DND-41 (cell line): ENCODE data around the gene SLC43A1.

ENCODE experiments used
- ATAC-seq: fragments of 200-7000 bp; cut with Tn5 transposase; 3 replicates; pipeline ENCODE4 v1.9.1; 2021; ENCODE audit warnings: low read depth; ENCODE audit not compliant: insufficient read depth
- DNase-seq: peaks from one replicate; pipeline ENCODE4 v3.0.0-alpha.2; 2020
- H2AFZ ChIP-seq: 2 replicates; pipeline ENCODE4 v1.6.0; 2012; ENCODE audit warnings: low read depth, low read length
- H3K27ac ChIP-seq: 2 replicates; pipeline ENCODE4 v1.5.1; 2012; ENCODE audit warnings: low read length, inconsistent platforms
- H3K27me3 ChIP-seq: fragments of 200-600 bp; sonication (generic); 2 replicates; pipeline ENCODE4 v1.6.0; 2012; ENCODE audit warnings: low read length, mild to moderate bottlenecking, inconsistent platforms; ENCODE audit not compliant: insufficient read depth, poor library complexity
- H3K36me3 ChIP-seq: 2 replicates; pipeline ENCODE4 v1.5.1; 2012; ENCODE audit warnings: low read length, inconsistent platforms; ENCODE audit not compliant: insufficient read depth
- H3K4me1 ChIP-seq: 2 replicates; pipeline ENCODE4 v1.5.1; 2012; ENCODE audit warnings: mild to moderate bottlenecking, low read length; ENCODE audit not compliant: insufficient read depth
- H3K4me2 ChIP-seq: 2 replicates; pipeline ENCODE4 v1.6.0; 2012; ENCODE audit warnings: mild to moderate bottlenecking, moderate library complexity, low read length, inconsistent platforms; ENCODE audit not compliant: insufficient read depth
- H3K4me3 ChIP-seq, 2 experiments: fragments of 200-600 bp in 1 of 2; shearing (Covaris generic) in 1 of 2; 2 replicates each; pipeline ENCODE4 v1.5.1; 2012 to 2016; ENCODE audit warnings: inconsistent platforms in 2 of 2, low read length in 2 of 2, mild to moderate bottlenecking in 2 of 2, low read depth in 1 of 2, moderate library complexity in 1 of 2
- H3K79me2 ChIP-seq: 2 replicates; pipeline ENCODE4 v1.6.0; 2012; ENCODE audit warnings: low read length, inconsistent platforms; ENCODE audit not compliant: insufficient read depth
- H3K9ac ChIP-seq: 2 replicates; pipeline ENCODE4 v1.6.0; 2012; ENCODE audit warnings: low read depth, mild to moderate bottlenecking, inconsistent platforms, low read length, moderate library complexity
- H3K9me3 ChIP-seq: 2 replicates; pipeline ENCODE4 v1.5.1; 2012; ENCODE audit warnings: low read length, moderate library complexity, mild to moderate bottlenecking, inconsistent platforms; ENCODE audit not compliant: insufficient read depth, severe bottlenecking
- H4K20me1 ChIP-seq: 2 replicates; pipeline ENCODE4 v1.6.0; 2012; ENCODE audit warnings: low read length; ENCODE audit not compliant: insufficient read depth
- CTCF ChIP-seq: IDR thresholded peaks from 2 replicates; pipeline ENCODE4 v1.5.1; 2012; ENCODE audit warnings: borderline replicate concordance, low read length, moderate library complexity, mild to moderate bottlenecking; ENCODE audit not compliant: poor library complexity, severe bottlenecking; ENCODE audit errors: extremely low read depth
- EZH2 ChIP-seq: IDR thresholded peaks from 3 replicates; pipeline ENCODE4 v1.6.1; 2012; ENCODE audit warnings: borderline replicate concordance, low read depth, mild to moderate bottlenecking, moderate library complexity, low read length, inconsistent platforms; ENCODE audit not compliant: severe bottlenecking

Gene SLC43A1

GRCh38 chr11:57490456-57491248, 24.9 kb downstream of the SLC43A1 start:
- Histone ChIP-seq H3K9me3 (no peaks in the 10 kb centered on the region), H2AFZ (no peak overlapping the region), H3K4me1 (peaks cover 8% of the 10 kb centered on the region), H3K4me2 (no peak overlapping the region), H4K20me1 (no peaks in the 10 kb centered on the region), H3K4me3 (no peak overlapping the region), H3K36me3 (peaks cover 8% of the 10 kb centered on the region; the same call in 1 of the 2 replicates), H3K27me3 (no peaks in the 10 kb centered on the region), H3K79me2 (no peaks in the 10 kb centered on the region), H3K9ac (no peak overlapping the region), H3K27ac (no peak overlapping the region)
- TF ChIP-seq CTCF, result no peak
- no peak for TF ChIP-seq EZH2
- ATAC-seq (no peak), DNase-seq (no peak)

DNA sequence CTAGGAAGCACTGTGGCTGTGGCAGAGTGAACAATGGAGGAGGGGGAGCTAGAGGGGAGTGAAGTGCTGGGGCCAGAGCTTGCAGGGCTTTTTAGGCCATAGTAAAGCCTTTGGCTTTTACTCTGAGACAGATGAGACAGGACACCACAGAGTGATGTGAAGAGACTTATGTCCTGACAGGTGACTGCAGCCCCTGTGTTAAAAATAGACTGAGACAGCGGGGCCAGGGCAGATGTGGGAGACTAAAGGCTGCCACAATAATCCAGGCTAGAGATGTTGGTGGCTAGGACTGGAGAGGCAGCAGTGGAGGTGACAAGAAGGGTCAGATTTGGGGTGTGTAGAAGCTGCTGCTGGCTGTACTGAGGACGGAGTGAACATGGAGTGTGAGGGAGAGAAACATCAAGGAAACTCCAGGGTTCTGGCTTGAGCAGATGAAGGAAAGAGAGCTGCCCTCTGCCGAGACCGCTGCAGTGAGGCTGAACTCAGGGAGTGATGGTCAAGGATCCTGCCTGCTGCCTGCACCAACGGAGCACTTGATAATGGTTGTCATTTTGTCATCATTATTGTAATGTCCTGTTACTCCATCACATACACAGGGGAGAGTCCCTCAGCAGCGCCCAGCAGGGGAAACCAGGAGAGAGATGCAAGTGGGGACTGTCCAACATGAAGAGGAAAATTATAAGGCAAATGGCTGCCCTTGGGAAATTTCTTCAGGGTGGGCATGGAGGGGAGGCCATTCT, 27.4 kb downstream of the SLC43A1 start:
- H3K27me3 ChIP-seq, result no peaks in the 10 kb centered on the region
- no peak overlapping the region for H3K9ac ChIP-seq
- no peak overlapping the region for H3K27ac ChIP-seq
- H3K4me2 ChIP-seq, result no peak overlapping the region
- H3K36me3 ChIP-seq, result peaks cover 8% of the 10 kb centered on the region; the same call in 1 of the 2 replicates
- peaks cover 5% of the 10 kb centered on the region for H3K4me1 ChIP-seq
- H3K9me3 ChIP-seq, result no peaks in the 10 kb centered on the region
- H2AFZ ChIP-seq, result no peak overlapping the region
- no peaks in the 10 kb centered on the region for H4K20me1 ChIP-seq
- no peak for ATAC-seq
- TF ChIP-seq CTCF (no peak), EZH2 (no peak)
- no peaks in the 10 kb centered on the region for H3K79me2 ChIP-seq
- DNase-seq, result no peak
- H3K4me3 ChIP-seq, result no peak overlapping the region

DNA sequence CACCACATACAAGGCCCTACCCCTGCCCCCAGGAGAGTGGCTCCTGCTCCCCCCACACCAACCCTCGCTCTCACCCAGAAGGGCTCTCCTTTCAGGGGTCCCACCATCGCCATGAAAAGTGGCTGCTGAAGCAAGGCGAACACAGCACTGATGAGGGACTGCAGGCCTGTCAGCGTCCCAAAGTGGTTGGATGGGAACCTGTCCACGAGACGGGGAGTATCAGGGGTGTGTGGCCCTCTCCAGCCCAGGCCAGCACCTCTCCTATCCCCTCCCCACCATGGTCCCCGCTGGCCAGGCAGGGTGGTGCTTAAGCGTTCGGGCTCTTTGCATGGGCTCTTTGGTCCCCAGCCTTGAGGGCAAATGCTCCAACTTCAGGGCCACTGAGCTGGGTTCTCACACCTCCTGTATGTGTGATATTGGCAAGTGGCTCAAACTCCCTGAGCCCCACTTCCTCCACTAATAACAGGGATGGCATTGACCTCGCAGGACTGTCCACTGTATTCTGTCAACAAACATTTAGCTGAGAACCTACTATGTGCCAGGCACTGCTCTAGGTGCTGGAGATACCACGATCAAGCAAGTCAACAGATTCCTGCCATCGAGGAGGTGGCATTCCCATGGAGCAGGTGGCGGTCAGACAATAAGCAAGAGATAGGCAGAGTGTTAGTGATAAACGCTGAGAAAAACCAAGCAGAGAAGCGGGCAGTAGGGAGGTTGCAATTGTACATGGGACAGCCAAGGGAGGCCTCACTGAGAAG, 28.3 kb downstream of the SLC43A1 start:
- Histone ChIP-seq H3K9ac (no peak overlapping the region), H3K79me2 (no peaks in the 10 kb centered on the region), H3K4me3 (no peak overlapping the region), H3K27ac (no peak overlapping the region), H3K9me3 (no peaks in the 10 kb centered on the region), H3K27me3 (no peaks in the 10 kb centered on the region), H3K4me1 (peaks cover 12% of the 10 kb centered on the region), H2AFZ (no peak overlapping the region), H3K36me3 (peaks cover 8% of the 10 kb centered on the region; the same call in 1 of the 2 replicates), H3K4me2 (no peak overlapping the region), H4K20me1 (no peaks in the 10 kb centered on the region)
- ATAC-seq (no peak), DNase-seq (no peak)
- TF ChIP-seq CTCF (no peak), EZH2 (no peak)
